ES-I3 (cell line): ENCODE measurements around the gene SATB2.

Experiments used
- H3K36me3 ChIP-seq: 2 replicates; pipeline ENCODE4 v1.6.1; 2013; ENCODE audit warnings: mild to moderate bottlenecking, low read length, control low read depth, moderate library complexity; ENCODE audit not compliant: insufficient read depth
- H3K4me1 ChIP-seq: 2 replicates; pipeline ENCODE4 v1.6.1; 2013; ENCODE audit warnings: mild to moderate bottlenecking, control low read depth, low read length; ENCODE audit not compliant: insufficient read depth
- H3K9ac ChIP-seq: 2 replicates; pipeline ENCODE4 v1.6.1; 2013; ENCODE audit warnings: low read depth, mild to moderate bottlenecking, low read length, moderate library complexity
- H3K9me3 ChIP-seq: 2 replicates; pipeline ENCODE4 v1.6.1; 2013; ENCODE audit warnings: mild to moderate bottlenecking, low read length, moderate library complexity; ENCODE audit not compliant: control insufficient read depth, insufficient read depth

The SATB2 gene

GRCh38 chr2:199424160-199424559 is 33.6 kb downstream of the SATB2 start:
- H3K36me3 ChIP-seq = no peaks in the 10 kb centered on the region

DNA sequence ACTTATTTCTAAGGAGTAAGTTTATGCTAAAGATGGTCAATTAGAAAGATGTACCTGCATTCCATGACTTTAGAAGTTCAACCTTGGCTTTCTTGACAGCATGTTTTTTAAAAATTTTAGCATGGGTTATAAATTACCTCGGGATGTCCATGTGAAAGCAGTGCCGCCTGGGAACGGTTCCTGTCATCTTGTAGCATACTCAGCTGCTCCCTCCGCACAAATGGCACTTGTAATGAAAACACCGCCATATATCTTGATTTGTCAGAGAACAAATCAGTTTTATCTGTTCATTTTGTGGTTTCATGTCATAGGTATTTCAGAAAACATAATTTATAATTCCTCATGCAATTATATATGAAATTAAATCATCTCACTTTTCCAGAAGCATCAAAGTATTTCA is 38.3 kb downstream of the SATB2 start:
- Histone ChIP-seq H3K36me3 (no peaks in the 10 kb centered on the region; the same call in 1 of the 2 replicates), H3K4me1 (peaks cover 7% of the 10 kb centered on the region), H3K9ac (no peak overlapping the region), H3K9me3 (no peaks in the 10 kb centered on the region)

More at GRCh38 chr2:199424160-199424559, 33.6 kb downstream of the SATB2 start:
- Histone ChIP-seq H3K9me3 (no peaks in the 10 kb centered on the region), H3K9ac (no peak overlapping the region), H3K4me1 (peaks cover 7% of the 10 kb centered on the region)

GRCh38 chr2:199414465-199414864 is 43.3 kb downstream of the SATB2 start:
- peaks cover 10% of the 10 kb centered on the region for H3K4me1 ChIP-seq
- no peaks in the 10 kb centered on the region for H3K9me3 ChIP-seq
- H3K36me3 ChIP-seq = no peaks in the 10 kb centered on the region; the same call in 1 of the 2 replicates
- H3K9ac ChIP-seq = no peak overlapping the region

DNA sequence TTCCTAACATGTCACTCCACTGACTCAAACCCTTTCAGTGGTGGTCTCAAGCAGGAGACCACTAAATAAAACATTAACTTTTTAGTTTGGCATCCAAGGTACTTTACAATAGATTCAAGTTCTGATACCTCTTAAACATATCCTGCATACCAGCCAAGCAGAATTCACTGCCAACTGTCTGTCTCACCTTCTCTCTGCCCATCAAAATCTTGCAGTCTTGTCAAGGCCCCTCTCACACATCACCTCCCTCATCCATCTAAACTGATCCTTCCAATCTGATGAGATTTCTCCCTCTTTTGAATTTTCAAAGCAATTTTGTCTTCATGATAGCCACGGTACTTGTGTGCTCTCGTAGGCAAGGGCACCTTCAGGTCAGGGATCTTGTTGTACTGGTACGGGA is 43.7 kb downstream of the SATB2 start:
- Histone ChIP-seq H3K9me3 (no peaks in the 10 kb centered on the region), H3K4me1 (peaks cover 11% of the 10 kb centered on the region), H3K36me3 (no peaks in the 10 kb centered on the region; the same call in 1 of the 2 replicates), H3K9ac (no peak overlapping the region)

GRCh38 chr2:199409759-199410529 is 47.8 kb downstream of the SATB2 start:
- no peaks in the 10 kb centered on the region for H3K9me3 ChIP-seq
- peaks cover 11% of the 10 kb centered on the region for H3K4me1 ChIP-seq
- no peaks in the 10 kb centered on the region for H3K36me3 ChIP-seq
- H3K9ac ChIP-seq = no peak overlapping the region

DNA sequence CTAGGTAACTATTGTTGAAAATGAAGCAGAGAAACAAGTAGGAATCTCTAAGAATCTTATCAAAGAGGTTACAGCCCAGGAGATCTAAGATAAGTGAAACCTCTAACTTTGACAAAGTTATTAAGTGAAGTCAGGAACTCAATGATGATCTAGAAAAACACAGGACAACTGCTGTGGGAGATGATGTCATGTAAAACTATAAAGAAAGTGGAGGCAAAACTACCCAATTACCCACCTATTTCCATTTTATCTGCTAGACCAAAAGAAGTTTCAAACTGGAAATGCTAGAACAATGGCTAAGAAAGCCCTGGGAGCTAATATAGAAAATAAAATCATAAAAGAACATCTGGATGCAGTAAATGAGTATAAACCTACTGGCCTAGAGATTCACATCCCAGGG is 50.3 kb downstream of the SATB2 start:
- Histone ChIP-seq H3K9me3 (no peaks in the 10 kb centered on the region), H3K36me3 (no peaks in the 10 kb centered on the region), H3K4me1 (peaks cover 11% of the 10 kb centered on the region), H3K9ac (no peak overlapping the region)

- H3K36me3 ChIP-seq = no peaks in the 10 kb centered on the region; the same call in 1 of the 2 replicates
- peaks cover 9% of the 10 kb centered on the region for H3K4me1 ChIP-seq
- H3K9me3 ChIP-seq = no peaks in the 10 kb centered on the region
- no peak overlapping the region for H3K9ac ChIP-seq
Measured at GRCh38 chr2:199405241-199405640, 52.5 kb downstream of the SATB2 start.

- peaks cover 5% of the 10 kb centered on the region for H3K4me1 ChIP-seq
- no peaks in the 10 kb centered on the region; the same call in 1 of the 2 replicates for H3K36me3 ChIP-seq
- H3K9me3 ChIP-seq = no peaks in the 10 kb centered on the region
- H3K9ac ChIP-seq = no peak overlapping the region
Measured at GRCh38 chr2:199404841-199405240, 52.9 kb downstream of the SATB2 start.

DNA sequence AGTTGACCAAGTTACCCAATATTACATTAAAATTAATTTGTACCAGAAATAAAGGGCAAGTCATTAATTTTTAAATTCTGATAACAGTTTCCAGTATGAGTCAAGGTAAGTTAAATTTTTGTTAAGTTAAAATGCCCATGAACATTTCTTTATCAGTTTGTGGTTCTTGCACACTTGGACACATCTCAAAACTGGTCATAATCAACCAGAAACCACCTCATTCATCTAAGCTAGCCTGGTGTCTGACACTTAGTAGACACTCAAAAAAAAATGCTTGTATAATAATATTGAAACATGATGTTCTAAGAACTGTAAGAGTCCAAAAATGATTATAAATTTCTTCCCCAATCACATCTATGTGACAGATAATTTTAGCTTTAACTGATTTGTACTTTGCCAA is 62.4 kb downstream of the SATB2 start:
- Histone ChIP-seq H3K36me3 (no peaks in the 10 kb centered on the region; the same call in 1 of the 2 replicates), H3K4me1 (no peaks in the 10 kb centered on the region), H3K9ac (no peak overlapping the region), H3K9me3 (no peaks in the 10 kb centered on the region)

- Histone ChIP-seq H3K9ac (no peak overlapping the region), H3K9me3 (no peaks in the 10 kb centered on the region), H3K36me3 (no peaks in the 10 kb centered on the region; the same call in 1 of the 2 replicates)
Measured at GRCh38 chr2:199392363-199392762, 65.4 kb downstream of the SATB2 start.

DNA sequence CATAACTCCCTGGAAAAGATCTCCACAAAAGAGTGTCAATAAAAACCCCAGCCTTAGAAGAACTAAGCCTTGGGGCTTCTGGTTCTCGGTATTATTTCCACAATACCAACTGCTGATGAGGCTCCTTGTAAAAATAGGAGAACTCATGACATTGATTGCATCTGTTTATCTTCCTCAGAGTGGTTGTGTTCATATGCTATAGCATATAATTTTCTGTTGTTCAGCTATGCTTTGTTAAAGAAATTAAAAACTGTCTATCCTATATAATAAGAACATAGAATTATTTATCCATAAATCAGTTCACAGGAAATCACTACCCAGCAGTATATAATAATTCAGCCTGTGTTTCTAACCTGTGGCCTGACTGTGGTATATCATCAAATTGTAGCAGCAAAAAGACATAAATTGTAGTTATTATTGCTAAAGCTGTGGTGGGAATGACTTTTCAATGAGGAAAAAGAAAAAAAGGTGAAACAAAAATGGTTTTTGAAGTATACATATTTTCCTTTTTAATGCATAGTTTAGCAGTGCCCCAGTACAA is 68.9 kb downstream of the SATB2 start:
- H3K4me1 ChIP-seq = no peaks in the 10 kb centered on the region
- H3K9ac ChIP-seq = no peak overlapping the region
- no peaks in the 10 kb centered on the region; the same call in 1 of the 2 replicates for H3K36me3 ChIP-seq
- H3K9me3 ChIP-seq = no peaks in the 10 kb centered on the region

More at GRCh38 chr2:199392363-199392762, 65.4 kb downstream of the SATB2 start:
- H3K4me1 ChIP-seq = no peaks in the 10 kb centered on the region

- H3K9ac ChIP-seq = no peak overlapping the region
- H3K36me3 ChIP-seq = peaks cover 7% of the 10 kb centered on the region; the same call in 1 of the 2 replicates
- no peaks in the 10 kb centered on the region for H3K9me3 ChIP-seq
- H3K4me1 ChIP-seq = no peaks in the 10 kb centered on the region
Measured at GRCh38 chr2:199384043-199384442, 73.7 kb downstream of the SATB2 start.

- Histone ChIP-seq H3K36me3 (peaks cover 8% of the 10 kb centered on the region; the same call in 1 of the 2 replicates), H3K9me3 (no peaks in the 10 kb centered on the region), H3K4me1 (no peaks in the 10 kb centered on the region), H3K9ac (no peak overlapping the region)
Measured at GRCh38 chr2:199383021-199383420, 74.7 kb downstream of the SATB2 start.

- Histone ChIP-seq H3K9ac (no peak overlapping the region), H3K4me1 (no peaks in the 10 kb centered on the region), H3K9me3 (no peaks in the 10 kb centered on the region), H3K36me3 (peaks cover 8% of the 10 kb centered on the region; the same call in 1 of the 2 replicates)
Measured at GRCh38 chr2:199382091-199382490, 75.6 kb downstream of the SATB2 start.

DNA sequence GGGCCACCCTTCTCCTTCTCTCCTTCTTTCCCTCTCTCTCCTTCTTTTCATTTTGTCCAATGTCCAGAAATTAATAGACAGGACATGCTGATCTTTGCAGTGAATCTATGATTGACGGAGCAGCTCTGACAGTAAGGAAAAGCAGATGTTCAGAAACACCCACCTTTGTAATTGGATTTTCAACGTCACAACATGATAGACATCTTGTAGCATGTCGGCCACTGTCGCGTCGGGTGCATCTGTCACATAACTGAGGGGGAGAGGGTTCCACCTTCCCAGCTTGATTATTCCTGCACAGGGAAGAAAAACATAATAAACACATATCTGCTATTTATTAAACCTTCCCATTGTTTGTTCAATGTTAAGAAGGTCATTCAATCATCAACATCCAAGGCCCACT is 76.2 kb downstream of the SATB2 start:
- H3K9ac ChIP-seq = no peak overlapping the region
- H3K36me3 ChIP-seq = peaks cover 8% of the 10 kb centered on the region; the same call in 1 of the 2 replicates
- H3K4me1 ChIP-seq = no peaks in the 10 kb centered on the region
- no peaks in the 10 kb centered on the region for H3K9me3 ChIP-seq
